Activated CD4-positive, alpha-beta T cell treated with anti-CD3 and anti-CD28 coated beads, Interleukin-2, amount 10 ng/mL, durations not matched to agents 7 days and 5 days (primary cell): ENCODE results near the gene RAB11FIP4. TPM values are rescaled to one million over a fixed set of nuclear protein-coding genes. Genes with fewer than 3 reads are reported as not detected.
A peak's percentile ranks its signal among the peaks of the same experiment; 100 is the strongest.

ENCODE experiments used
- CTCF ChIA-PET: fragments of 350-600 bp; sonication (Branson Sonifier 250); formaldehyde crosslinking; loops from one replicate; lab custom pipeline; 2021; ENCODE audit warnings: antibody characterized with exemption; lab: Charles Lee
- POLR2A ChIA-PET: fragments of 350-600 bp; sonication (Branson Sonifier 250); formaldehyde crosslinking; loops from one replicate; lab custom pipeline; 2021; ENCODE audit warnings: antibody characterized with exemption; lab: Charles Lee
- DNase-seq: peaks from one replicate; pipeline ENCODE4 v3.0.0-alpha.2; 2020
- H3K27ac Mint-ChIP-seq: one replicate; pipeline ENCODE4 v1.8.0; 2021; ENCODE audit warnings: mild to moderate bottlenecking, moderate library complexity, mixed read lengths
- H3K27me3 Mint-ChIP-seq: one replicate; pipeline ENCODE4 v1.8.0; 2021; ENCODE audit warnings: mixed read lengths
- H3K36me3 Mint-ChIP-seq: one replicate; pipeline ENCODE4 v1.8.0; 2021; ENCODE audit warnings: low read depth, mixed read lengths
- H3K4me1 Mint-ChIP-seq: one replicate; pipeline ENCODE4 v1.8.0; 2021; ENCODE audit warnings: mixed read lengths
- H3K4me3 Mint-ChIP-seq: one replicate; pipeline ENCODE4 v1.8.0; 2021; ENCODE audit warnings: mild to moderate bottlenecking, moderate library complexity, mixed read lengths
- H3K9me3 Mint-ChIP-seq: one replicate; pipeline ENCODE4 v1.8.0; 2021; ENCODE audit warnings: mixed read lengths
- total RNA-seq, 2 experiments: library from RNA; stranded (reverse); gene quantifications; one replicate each; pipeline ENCODE4 v1.2.3, GENCODE V29; 2021

The RAB11FIP4 gene
- total RNA-seq, 2 experiments from 2014 or later: 34.4 to 35.5 TPM

- CTCF ChIA-PET: interaction anchor here (1.0 to 2.0 kb wide), 9 partner anchors 11 to 135 kb away, joined by 3 to 7 read pairs (median 3); no protein-coding TSS in a partner anchor
- Mint-ChIP-seq H3K27me3 (peaks cover 46% of the 10 kb centered on the region), H3K4me3 (peak overlapping the region; percentile 61), H3K36me3 (no peaks in the 10 kb centered on the region), H3K9me3 (no peaks in the 10 kb centered on the region), H3K27ac (no peak overlapping the region), H3K4me1 (peaks cover 8% of the 10 kb centered on the region)
- no peak for DNase-seq
- POLR2A ChIA-PET: interaction anchor here (0.6 kb wide), 1 partner anchor 263 kb away, joined by 4 read pairs; no protein-coding TSS in a partner anchor
Measured at GRCh38 chr17:31389657-31390381, 1.7 kb upstream of the RAB11FIP4 start.

DNA sequence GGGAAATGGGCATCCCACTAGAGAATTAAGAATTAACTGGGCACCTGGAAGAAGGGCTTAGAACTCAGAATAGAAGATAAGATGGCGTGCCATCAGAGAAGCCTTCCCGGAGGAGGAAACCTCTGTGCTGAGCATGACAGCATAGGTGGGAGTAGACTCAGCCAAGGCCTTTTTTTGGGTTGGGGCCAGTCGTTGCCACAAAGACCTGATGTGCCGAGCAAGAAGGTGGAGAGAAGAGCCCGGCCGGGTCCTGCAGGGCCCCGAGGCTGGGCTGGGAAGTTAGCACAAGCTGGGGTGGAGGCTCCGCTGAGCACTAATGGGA lies 1.1 kb upstream of the RAB11FIP4 start:
- DNase-seq: no peak
- H3K27me3 Mint-ChIP-seq: peaks cover 50% of the 10 kb centered on the region
- peak overlapping the region; percentile 61 for H3K4me3 Mint-ChIP-seq
- ChIA-PET CTCF (interaction anchor here (1.2 to 1.4 kb wide), 3 partner anchors 17 to 109 kb away, joined by 3 to 7 read pairs (median 3); no protein-coding TSS in a partner anchor), POLR2A (interaction anchor here (0.6 kb wide), 1 partner anchor 262 kb away, joined by 4 read pairs; no protein-coding TSS in a partner anchor)
- H3K4me1 Mint-ChIP-seq: peaks cover 8% of the 10 kb centered on the region
- no peak overlapping the region for H3K27ac Mint-ChIP-seq
- H3K36me3 Mint-ChIP-seq: no peaks in the 10 kb centered on the region
- no peaks in the 10 kb centered on the region for H3K9me3 Mint-ChIP-seq

- Mint-ChIP-seq H3K27me3 (peaks cover 52% of the 10 kb centered on the region), H3K36me3 (no peaks in the 10 kb centered on the region), H3K4me1 (peaks cover 8% of the 10 kb centered on the region), H3K4me3 (peak overlapping the region; percentile 61), H3K9me3 (no peaks in the 10 kb centered on the region), H3K27ac (no peak overlapping the region)
- POLR2A ChIA-PET: no interaction called here
- DNase-seq: no peak
- CTCF ChIA-PET: interaction anchor here (0.5 to 1.5 kb wide), 3 partner anchors 11 to 1292 kb away, joined by 3 to 7 read pairs (median 3); no protein-coding TSS in a partner anchor
Measured at GRCh38 chr17:31390748-31391495, 553 bp upstream of the RAB11FIP4 start.

- no peak for DNase-seq
- H3K9me3 Mint-ChIP-seq: no peaks in the 10 kb centered on the region
- ChIA-PET CTCF (interaction anchor here (0.8 to 1.5 kb wide), 3 partner anchors 10 to 14 kb away, joined by 3 read pairs; no protein-coding TSS in a partner anchor), POLR2A (no interaction called here)
- peak overlapping the region; percentile 60 for H3K4me3 Mint-ChIP-seq
- peaks cover 52% of the 10 kb centered on the region for H3K27me3 Mint-ChIP-seq
- peaks cover 8% of the 10 kb centered on the region for H3K4me1 Mint-ChIP-seq
- peak overlapping the region; percentile 36 for H3K27ac Mint-ChIP-seq
- no peaks in the 10 kb centered on the region for H3K36me3 Mint-ChIP-seq
Measured at GRCh38 chr17:31392002-31392855, 754 bp downstream of the RAB11FIP4 start.

DNA sequence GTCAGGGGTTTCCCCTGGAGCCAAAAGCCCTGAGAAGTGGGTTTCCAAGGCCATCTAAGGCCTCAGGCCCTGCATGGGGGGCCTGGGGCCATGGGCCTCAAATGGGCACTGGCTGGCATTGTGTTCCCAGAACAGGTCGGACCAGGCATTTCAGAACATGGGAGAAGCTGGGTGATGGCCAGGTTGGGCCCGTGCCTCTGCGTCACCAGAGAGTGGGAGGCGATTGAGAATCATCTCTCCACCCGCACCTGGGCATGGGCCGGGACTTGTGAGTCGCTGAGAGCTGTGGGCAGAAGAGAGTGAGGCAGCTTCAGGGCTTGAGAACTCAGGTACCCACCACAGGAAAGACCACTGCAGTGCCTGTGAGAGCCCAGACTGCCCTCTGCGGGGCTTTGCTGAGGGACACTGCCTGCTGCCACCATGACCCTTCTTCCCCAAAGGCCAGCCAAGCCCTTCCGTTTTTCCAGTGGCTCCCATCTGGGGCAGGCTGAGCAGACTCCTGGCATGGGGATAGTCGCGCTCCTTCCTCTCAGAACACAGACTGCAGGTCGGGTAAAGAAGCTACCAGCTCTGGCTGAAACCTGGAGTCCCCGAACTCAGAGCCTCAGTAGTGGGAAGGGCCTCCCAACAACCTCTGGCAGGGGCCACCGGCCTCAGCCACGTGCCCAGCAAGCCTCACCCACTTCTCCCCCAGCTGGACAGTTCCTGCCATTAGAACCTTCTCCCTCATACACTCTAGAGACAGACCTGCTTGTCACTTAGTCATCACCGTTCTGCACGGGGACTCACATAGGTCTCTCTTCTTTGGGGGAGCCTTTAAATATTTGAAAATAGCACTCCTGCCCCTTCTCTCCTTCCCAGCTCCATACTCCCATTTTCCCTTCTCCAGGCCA lies 1.6 kb downstream of the RAB11FIP4 start:
- POLR2A ChIA-PET: no interaction called here
- H3K36me3 Mint-ChIP-seq: no peaks in the 10 kb centered on the region
- CTCF ChIA-PET: interaction anchor here (1.0 kb wide), 1 partner anchor 9 kb away, joined by 3 read pairs; no protein-coding TSS in a partner anchor
- peaks cover 51% of the 10 kb centered on the region for H3K27me3 Mint-ChIP-seq
- H3K4me1 Mint-ChIP-seq: peaks cover 8% of the 10 kb centered on the region
- no peaks in the 10 kb centered on the region for H3K9me3 Mint-ChIP-seq
- peak overlapping the region; percentile 60 for H3K4me3 Mint-ChIP-seq
- H3K27ac Mint-ChIP-seq: no peak overlapping the region
- no peak for DNase-seq

GRCh38 chr17:31393749-31394146 lies 2.3 kb downstream of the RAB11FIP4 start:
- Mint-ChIP-seq H3K36me3 (no peaks in the 10 kb centered on the region), H3K27me3 (peaks cover 48% of the 10 kb centered on the region), H3K4me1 (peaks cover 8% of the 10 kb centered on the region), H3K4me3 (no peak overlapping the region), H3K9me3 (no peaks in the 10 kb centered on the region), H3K27ac (no peak overlapping the region)
- ChIA-PET POLR2A (no interaction called here), CTCF (no interaction called here)
- no peak for DNase-seq

GRCh38 chr17:31394544-31394943 lies 3.1 kb downstream of the RAB11FIP4 start:
- no peak overlapping the region for H3K4me3 Mint-ChIP-seq
- peaks cover 44% of the 10 kb centered on the region for H3K27me3 Mint-ChIP-seq
- no peaks in the 10 kb centered on the region for H3K36me3 Mint-ChIP-seq
- ChIA-PET CTCF (interaction anchor here (1.0 kb wide), 1 partner anchor 11 kb away, joined by 4 read pairs; no protein-coding TSS in a partner anchor), POLR2A (no interaction called here)
- peak; percentile 70 for DNase-seq
- H3K27ac Mint-ChIP-seq: no peak overlapping the region
- H3K9me3 Mint-ChIP-seq: no peaks in the 10 kb centered on the region
- H3K4me1 Mint-ChIP-seq: peaks cover 8% of the 10 kb centered on the region

DNA sequence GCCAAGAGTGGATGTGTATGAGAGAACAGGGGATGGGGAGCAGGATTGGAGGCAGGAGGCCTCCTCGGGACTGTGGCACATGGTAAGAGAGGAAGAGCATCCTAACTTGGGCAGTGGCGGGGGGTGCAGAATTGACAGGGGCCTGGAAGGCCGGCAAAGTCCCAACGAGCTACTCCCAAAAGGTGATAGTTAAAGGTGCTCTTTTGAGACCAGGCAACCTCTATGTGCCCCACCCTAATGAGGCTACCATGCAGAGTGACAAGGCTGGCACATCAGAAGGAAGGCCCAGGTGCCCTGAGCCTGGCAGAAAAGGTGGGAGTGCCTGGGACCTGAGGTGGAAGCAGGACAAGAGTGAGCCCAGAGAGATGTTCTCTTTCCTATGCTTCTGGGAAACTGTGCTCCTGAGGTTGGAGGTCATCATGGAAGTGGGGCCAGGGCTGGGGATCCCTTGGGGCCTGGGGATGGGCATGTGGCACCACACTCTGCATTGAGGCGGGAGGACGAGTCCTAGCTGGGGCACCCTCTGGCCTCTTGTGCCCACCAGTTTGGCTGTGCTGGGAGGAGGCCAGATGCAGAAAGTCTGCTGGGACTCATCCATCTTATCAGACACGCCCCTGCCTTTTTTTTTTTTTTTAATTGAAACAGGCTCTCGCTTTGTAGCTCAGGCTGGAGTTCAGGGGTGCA lies 5.9 kb downstream of the RAB11FIP4 start:
- ChIA-PET POLR2A (no interaction called here), CTCF (no interaction called here)
- H3K4me1 Mint-ChIP-seq: peaks cover 2% of the 10 kb centered on the region
- no peaks in the 10 kb centered on the region for H3K36me3 Mint-ChIP-seq
- DNase-seq: no peak
- peaks cover 26% of the 10 kb centered on the region for H3K27me3 Mint-ChIP-seq
- no peak overlapping the region for H3K4me3 Mint-ChIP-seq
- H3K9me3 Mint-ChIP-seq: no peaks in the 10 kb centered on the region
- H3K27ac Mint-ChIP-seq: no peak overlapping the region

- DNase-seq: no peak
- H3K36me3 Mint-ChIP-seq: no peaks in the 10 kb centered on the region
- no peaks in the 10 kb centered on the region for H3K4me1 Mint-ChIP-seq
- H3K27me3 Mint-ChIP-seq: peaks cover 14% of the 10 kb centered on the region
- H3K27ac Mint-ChIP-seq: no peak overlapping the region
- H3K9me3 Mint-ChIP-seq: no peaks in the 10 kb centered on the region
- ChIA-PET POLR2A (no interaction called here), CTCF (interaction anchor here (0.6 kb wide), 1 partner anchor 230 kb away, joined by 5 read pairs; no protein-coding TSS in a partner anchor)
- no peak overlapping the region for H3K4me3 Mint-ChIP-seq
Measured at GRCh38 chr17:31398381-31399311, 7.2 kb downstream of the RAB11FIP4 start.

DNA sequence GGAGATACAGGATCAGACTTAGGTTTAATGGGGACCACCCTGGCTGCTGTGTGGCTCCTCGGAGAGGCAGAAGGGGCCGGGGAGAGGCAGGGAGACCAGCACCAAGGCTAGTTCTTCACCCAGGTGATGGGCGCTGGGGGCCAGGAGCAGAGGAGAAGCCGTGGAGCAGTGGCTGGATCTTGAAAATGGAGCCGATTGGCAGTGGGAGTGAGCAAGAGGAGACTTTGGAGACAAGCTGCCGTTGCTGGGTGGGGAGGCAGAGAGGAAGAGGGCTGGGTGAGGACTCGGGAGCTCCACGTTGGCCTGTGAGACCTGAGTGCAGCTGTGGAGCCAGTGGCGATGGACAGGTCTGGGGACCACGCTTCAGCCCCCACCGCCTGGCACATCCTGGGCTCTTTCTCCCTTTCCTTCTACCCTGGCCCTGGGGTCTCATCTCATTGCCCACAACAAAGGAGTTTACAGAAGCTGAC lies 9.0 kb downstream of the RAB11FIP4 start:
- no peaks in the 10 kb centered on the region for H3K4me1 Mint-ChIP-seq
- no peaks in the 10 kb centered on the region for H3K36me3 Mint-ChIP-seq
- ChIA-PET POLR2A (no interaction called here), CTCF (interaction anchor here (0.9 kb wide), 1 partner anchor 11 kb away, joined by 3 read pairs; no protein-coding TSS in a partner anchor)
- H3K27me3 Mint-ChIP-seq: peaks cover under 1% of the 10 kb centered on the region
- DNase-seq: no peak
- no peak overlapping the region for H3K27ac Mint-ChIP-seq
- no peak overlapping the region for H3K4me3 Mint-ChIP-seq
- no peaks in the 10 kb centered on the region for H3K9me3 Mint-ChIP-seq
